HuH-7 (cell line): ENCODE results near the gene SAMD5.
"Not testable (repeated sequence)": the region's sequence is repeated elsewhere in the genome, so short reads cannot be mapped to it uniquely, and the experiment has no call there.

ENCODE experiments used
- DNase-seq: peaks from one replicate; pipeline ENCODE4 v3.0.0; 2011; ENCODE audit warnings: low spot score

The SAMD5 gene

GRCh38 chr6:147528511-147529145 lies 20.1 kb downstream of the SAMD5 start:
- no peak for DNase-seq

DNA sequence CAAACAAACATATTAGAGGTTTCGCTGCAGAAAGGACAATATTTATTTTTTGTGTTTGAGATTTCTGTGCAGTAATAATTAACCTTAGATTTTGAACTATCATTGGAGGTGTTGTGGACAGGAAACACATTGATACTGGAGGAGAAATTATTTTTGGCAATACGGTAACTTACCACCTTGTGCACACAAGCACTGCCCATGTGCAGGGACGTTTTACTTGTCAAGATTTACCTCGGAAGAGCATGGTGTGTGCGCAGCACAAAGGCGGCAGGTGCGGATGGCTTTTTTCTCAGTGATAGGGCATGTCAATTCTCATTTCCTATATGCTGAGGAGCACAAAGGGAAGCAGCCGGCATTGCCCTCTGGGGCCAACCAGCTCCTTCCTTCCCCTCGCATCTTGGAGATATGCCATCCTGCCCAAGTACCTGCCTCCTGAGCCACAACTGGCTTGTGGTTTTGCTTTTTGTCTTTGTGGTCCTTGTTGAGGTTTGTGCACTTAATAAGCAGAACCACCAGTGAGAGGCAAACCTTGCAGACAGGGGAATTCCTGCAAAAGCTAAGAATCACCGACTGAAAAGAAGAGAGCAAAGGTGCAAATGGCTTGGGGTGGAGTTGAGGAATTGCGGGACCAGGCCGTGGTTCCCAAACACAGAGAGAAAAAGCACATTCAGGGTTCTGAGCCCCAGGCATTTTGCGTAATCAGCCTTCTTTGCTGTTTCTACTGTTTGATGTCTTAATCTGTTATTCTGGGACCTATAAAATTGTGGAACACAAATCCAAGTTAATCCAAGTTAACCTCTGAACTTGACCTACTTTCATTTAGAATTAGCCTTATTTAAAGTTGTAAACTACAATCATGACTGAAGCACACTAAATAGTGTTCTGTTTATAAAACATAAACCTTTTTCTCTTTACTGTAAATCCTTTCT lies 21.9 kb downstream of the SAMD5 start:
- no peak for DNase-seq

GRCh38 chr6:147531321-147531720 lies 22.8 kb downstream of the SAMD5 start:
- no peak for DNase-seq

DNA sequence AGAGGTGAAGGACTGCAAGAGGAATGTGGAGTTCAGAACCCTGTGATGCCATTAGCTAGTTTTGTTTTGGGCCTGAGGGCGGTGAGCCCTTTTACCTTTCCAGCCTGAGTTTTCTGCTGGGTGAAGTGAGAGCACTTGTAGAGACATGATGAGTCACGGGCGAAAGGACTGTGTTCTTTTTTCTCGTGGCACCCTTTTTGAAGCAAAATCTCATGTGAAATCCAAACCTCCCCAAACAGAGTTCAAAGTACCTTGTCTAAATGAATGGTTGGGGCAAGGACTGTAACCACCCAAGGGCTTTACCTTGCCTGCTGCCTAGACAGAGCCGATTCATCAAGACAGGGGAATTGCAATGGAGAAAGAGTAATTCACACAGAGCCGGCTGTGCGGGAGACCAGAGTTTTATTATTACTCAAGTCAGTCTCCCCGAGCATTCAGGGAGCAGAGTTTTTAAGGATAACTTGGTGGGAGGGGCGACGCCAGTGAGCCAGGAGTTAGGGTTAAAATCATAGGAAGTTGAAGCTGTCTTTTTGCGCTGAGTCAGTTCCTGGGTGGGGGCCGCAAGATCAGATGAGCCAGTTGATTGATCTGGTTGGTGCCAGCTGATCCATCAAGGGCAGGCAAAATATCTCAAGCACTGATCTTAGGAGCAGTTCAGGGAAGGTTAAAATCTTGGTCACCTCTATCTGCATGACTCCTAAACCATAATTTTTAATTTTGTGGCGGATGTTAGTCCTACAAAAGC lies 25.8 kb downstream of the SAMD5 start:
- no peak for DNase-seq

DNA sequence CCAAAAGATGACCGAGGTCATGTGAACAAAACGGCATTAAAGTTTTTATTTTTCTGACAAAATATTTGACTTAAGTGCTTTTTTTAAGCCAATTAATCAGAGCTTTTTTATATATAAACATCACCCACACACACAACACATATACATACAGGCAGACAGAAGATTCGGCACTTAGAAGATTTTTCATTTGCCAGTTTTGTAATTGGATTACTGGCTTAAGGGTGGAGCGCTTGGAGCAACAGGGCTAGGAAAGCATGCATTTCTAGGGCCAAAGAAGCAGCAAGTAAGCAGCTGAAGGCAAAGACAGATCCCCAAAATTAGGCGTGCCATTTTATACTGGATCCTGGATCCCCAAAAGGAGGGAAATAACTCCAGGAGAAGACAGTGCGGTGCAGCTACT lies 30.3 kb downstream of the SAMD5 start:
- no peak for DNase-seq

GRCh38 chr6:147540075-147540474 lies 31.6 kb downstream of the SAMD5 start:
- no peak for DNase-seq

DNA sequence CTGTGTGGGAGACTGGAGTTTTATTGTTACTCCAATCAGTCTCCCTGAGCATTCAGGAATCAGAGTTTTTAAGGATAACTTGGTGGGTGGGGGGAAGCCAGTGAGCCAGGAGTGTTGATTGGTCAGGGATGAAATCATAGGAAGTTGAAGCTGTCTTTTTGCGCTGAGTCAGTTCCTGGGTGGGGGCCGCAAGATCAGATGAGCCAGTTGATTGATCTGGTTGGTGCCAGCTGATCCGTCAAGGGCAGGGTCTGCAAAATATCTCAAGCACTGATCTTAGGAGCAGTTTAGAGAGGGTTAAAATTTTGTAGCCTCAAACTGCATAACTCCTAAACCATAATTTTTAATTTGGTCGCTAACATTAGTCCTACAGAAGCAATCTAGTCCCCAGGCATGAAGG lies 33.9 kb downstream of the SAMD5 start:
- not testable (repeated sequence) for DNase-seq

DNA sequence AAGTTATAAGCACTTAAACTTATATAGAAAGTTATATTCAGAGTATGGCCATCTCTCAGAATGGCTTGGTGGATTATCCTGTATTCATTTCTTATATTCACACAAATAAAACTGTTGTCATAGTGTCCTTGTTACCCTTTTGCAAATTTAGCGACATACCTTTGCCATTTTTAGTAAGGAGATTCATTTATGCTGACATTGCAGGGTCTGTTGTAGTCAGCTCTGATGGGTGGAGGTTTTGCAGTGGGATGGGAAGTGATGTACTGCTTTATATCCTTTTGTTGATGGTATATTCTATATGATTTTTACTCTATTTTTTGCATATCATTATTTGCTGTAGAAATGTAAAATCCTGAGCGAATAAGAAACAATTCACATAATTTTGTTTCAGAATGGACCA lies 35.9 kb downstream of the SAMD5 start:
- DNase-seq = no peak

GRCh38 chr6:147546501-147547368 lies 38.2 kb downstream of the SAMD5 start:
- no peak for DNase-seq

DNA sequence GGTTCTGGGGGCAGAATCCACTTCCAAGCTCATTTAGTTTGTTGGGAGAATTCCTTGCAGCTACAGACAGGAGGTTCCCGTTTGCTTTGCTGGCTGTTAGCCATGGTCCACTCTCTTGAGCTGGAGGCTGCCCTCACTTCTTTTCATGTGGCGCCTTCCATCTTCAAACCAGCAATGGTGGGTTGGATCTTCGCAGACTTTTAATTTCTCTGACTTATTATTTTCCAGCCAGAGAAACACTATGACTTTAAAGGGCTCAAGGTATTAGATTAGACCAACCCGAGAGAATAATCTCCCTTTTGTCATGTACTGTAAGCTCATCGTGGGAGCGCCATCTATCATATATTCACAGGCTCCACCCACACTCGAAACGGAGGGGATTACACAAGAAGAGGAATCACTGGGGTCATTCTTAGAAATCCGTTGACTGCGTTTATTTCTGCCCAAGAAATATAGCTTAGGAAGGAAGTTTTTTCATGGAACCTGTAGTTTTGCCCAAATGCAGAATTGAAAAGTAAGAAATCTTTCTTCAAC lies 38.9 kb downstream of the SAMD5 start:
- no peak for DNase-seq

DNA sequence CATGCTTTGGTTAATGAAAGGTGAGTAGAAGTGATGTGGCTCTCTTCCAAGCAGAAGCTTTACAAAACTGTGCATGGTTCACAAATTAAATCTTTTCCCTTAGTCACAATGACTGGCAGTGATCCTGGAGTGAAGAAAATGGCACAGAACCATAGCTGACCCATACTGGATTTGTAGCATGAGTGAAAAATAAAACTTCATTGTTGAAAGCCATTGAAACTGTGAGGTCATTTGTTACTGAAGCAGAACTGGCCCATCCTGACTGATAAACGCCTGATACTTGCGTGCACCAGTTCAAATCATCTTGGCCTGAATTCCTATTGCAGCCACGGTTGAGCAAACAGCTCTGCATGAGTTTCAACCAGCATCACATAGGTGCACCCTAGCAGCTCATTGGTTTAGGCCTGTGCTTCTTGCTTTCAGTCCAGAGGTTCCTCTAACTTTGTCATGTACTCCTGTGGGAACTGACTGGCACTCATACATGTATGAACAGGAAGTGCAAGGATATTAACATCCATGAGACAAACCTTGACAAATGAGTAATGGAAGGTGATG lies 40.5 kb downstream of the SAMD5 start:
- no peak for DNase-seq

- no peak for DNase-seq
Measured at GRCh38 chr6:147549531-147549930, 41.0 kb downstream of the SAMD5 start.

DNA sequence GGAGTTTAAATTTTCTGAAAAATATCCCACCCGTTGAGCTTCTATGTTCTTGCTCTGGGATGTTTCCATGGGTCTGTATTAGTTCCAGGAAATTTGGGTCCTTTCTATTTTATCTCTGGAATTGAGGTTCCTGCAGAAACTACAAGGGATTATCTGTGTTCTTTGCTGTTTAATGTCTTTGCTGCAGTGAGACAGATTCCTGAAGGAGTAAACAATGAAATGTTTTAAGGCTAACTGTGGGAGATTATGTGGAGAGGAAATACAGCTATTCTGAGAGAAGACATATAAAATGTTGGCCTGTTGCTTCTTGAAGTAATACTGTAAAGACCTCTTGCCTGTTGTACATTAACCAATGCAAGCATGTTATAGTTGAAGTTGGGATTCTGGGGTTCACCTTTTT lies 43.5 kb downstream of the SAMD5 start:
- no peak for DNase-seq

- DNase-seq = no peak
Measured at GRCh38 chr6:147553099-147553498, 44.6 kb downstream of the SAMD5 start.

DNA sequence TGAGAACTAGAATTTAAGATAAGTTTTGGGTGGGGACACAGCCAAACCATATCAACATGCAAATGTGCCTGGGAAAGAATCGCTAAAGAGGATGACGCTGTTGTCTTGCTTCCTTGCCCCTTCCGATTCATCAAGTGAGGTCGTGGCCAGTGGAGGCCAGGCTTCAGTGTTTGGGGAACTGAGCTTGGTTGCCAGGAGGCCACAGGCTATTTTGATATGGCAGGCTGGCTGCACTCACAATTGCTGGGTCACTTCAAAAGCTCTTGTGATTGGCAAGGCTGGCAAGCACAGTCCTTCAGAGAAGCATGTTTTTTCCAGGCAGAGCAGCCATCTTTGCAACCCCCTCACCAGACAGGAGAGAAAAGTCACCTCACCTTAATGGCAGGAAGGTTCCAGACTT lies 45.8 kb downstream of the SAMD5 start:
- DNase-seq = no peak

- no peak for DNase-seq
Measured at GRCh38 chr6:147559006-147559405, 50.5 kb downstream of the SAMD5 start.

GRCh38 chr6:147560670-147561069 lies 52.2 kb downstream of the SAMD5 start:
- no peak for DNase-seq

DNA sequence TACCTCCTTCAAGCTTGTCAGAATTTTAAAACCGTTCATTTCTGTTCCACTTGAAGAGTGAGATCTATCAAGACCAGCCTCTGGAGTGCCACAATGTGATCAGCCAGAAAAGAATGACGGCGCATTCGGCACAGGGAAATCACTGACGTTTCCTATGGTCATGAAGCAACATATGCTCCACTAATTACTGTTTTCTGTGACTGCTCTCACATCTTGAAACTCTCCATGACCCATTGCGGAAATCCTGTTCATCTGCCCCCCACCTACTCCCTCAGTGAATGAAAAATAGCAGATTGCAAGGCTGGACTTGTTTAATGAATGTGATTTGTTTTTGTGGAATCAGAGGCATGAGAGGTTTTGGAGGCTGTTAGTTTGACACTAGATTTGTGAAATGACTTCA lies 53.2 kb downstream of the SAMD5 start:
- DNase-seq = no peak

GRCh38 chr6:147563472-147563871 lies 55.0 kb downstream of the SAMD5 start:
- no peak for DNase-seq

- no peak for DNase-seq
Measured at GRCh38 chr6:147564556-147564955, 56.1 kb downstream of the SAMD5 start.

DNA sequence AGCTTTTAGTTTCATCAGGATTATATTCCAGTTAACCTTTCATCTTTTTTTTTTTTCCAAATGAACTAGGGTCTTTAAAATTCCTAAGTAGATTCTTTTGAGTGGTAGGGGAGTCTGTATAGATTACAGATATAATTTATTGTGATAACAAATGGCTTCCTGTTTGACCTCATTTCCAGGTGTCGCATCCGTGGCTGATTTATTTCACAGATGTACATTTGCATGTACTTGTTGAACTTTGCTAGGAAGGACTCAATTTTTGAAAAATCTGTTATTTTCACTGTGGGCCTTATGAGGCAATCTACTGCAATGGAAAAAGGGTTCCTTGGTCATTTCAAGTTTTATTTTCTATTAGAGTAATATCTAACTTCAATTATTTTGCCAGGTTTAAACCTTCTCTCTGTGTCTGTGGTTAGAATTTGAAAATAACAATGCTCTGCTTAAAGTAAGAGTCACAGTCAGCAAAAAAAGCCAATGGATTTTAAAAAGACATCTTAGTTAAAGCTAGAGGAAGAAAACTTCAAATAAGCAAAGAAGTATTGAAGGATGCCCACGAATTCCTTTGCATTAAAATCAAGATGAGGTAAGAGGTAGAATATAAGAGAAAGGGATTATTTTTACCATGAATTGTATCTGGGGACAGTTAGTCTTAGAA lies 57.9 kb downstream of the SAMD5 start:
- no peak for DNase-seq
